Measurements from ENCODE around the gene TMC3.

The TMC3 gene

GRCh38 chr15:81373775-81374395, at the start of gene TMC3:
TMC3 (minus strand) TSS chr15:81374213; CDS start chr15:81374077, 136 bp downstream.
- DNase-seq, result no peak

- no peak for DNase-seq
Observed at GRCh38 chr15:81421461-81421860, 47.4 kb upstream of the TMC3 start.

- peak; percentile 69 for DNase-seq
Observed at GRCh38 chr15:81419332-81419943, 45.4 kb upstream of the TMC3 start.

GRCh38 chr15:81418891-81419290, 44.9 kb upstream of the TMC3 start:
- DNase-seq, result no peak

- DNase-seq, result no peak
Observed at GRCh38 chr15:81418444-81418843, 44.4 kb upstream of the TMC3 start.

DNA sequence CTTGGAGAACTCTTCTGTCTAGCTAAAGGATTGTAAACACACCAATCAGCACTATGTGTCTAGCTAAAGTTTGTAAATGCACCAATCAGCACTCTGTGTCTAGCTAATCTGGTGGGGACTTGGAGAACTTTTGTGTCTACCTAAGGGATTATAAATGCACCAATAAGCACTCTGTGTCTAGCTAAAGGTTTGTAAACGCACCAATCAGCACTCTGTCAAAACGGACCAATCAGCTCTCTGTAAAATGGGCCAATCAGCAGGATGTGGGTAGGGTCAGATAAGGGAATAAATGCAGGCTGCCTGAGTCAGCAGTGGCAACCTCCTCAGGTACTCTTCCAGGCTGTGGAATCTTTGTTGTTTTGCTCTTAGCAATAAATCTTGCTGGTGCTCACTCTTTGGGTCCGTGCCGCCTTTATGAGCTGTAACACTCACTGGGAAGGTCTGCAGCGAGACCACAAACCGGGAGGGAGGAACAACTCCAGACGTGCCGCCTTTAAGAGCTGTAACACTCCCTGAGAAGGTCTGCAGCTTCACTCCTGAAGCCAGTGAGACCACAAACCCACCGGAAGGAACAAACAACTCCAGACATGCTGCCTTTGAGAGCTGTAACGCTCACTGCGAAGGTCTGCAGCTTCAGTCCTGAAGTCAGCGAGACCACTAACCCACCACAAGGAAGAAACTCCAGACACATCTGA, 40.4 kb upstream of the TMC3 start:
- DNase-seq, result peak; percentile 66

DNA sequence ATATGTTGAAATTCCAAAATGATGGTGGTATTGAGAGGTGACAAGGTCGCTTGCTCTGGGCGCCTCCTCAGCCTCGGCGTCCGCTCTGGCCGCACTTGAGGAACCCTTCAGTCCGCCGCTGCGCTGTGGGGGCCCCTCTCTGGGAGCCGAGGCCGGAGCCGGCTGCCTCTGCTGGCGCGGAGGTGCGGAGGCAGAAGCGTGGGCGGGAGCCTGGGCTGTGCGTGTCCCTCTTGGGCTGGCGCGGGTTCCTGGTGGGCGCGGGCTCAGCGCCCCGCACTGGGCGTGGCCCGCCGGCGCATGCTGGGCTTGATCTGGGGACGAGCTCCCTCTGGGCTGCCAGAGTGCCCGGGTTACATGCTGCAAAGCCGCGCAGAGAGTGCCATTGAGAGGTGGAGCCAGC, 39.8 kb upstream of the TMC3 start:
- DNase-seq, result no peak

DNA sequence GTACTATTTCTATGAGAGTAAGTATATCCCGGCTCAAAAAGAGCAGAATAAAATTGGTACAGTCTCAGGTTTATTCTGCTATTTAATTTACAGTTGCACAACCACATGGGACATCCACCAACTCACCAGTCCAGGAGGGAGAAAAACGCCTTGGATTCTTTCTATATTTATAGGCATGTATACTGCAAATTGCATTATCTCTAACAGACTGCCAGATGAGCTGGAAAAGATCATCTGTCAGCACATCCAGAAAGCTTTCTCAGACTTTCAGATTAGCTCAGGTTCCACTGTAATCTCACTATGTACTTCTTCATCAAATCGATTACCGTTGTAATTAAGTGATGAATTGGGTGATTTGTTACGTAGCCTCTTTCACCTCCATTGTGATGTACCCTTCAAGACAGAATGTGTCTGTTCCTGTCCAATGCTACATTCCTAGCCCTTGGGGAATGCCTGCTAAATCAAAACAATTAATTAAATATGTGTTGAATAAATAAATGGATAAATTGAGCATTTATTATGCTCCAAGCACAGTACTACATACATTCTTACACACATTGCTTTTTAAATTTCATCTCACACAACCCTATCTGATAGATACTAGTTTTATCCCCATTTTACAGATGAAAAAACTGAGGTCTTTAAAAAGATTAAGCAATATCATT, 38.1 kb upstream of the TMC3 start:
- DNase-seq, result peak; percentile 46

GRCh38 chr15:81411051-81411450, 37.0 kb upstream of the TMC3 start:
- no peak for DNase-seq

GRCh38 chr15:81410318-81410753, 36.3 kb upstream of the TMC3 start:
- DNase-seq, result peak; percentile 78

- no peak for DNase-seq
Observed at GRCh38 chr15:81407718-81408117, 33.7 kb upstream of the TMC3 start.

DNA sequence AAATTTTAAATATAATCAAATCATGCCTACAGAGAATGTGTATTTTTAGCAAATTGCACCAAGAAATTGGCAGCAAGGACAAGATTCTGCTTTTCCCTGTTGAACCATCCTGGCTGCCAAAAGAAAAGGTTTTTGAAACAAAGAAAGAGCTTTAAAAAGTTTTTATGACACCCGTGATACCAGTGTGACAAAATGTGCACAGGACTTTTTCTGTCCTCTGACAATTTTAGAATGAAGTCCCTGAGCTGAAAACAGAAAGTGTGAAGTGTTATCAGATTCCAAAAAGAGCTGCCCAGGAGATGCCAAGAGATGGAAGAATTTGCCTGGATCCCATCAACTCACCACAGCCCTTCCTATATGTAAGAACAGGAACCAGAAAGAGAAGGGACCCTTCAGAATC, 33.2 kb upstream of the TMC3 start:
- DNase-seq, result no peak

- peak; percentile 61 for DNase-seq
Observed at GRCh38 chr15:81400640-81401236, 26.7 kb upstream of the TMC3 start.

DNA sequence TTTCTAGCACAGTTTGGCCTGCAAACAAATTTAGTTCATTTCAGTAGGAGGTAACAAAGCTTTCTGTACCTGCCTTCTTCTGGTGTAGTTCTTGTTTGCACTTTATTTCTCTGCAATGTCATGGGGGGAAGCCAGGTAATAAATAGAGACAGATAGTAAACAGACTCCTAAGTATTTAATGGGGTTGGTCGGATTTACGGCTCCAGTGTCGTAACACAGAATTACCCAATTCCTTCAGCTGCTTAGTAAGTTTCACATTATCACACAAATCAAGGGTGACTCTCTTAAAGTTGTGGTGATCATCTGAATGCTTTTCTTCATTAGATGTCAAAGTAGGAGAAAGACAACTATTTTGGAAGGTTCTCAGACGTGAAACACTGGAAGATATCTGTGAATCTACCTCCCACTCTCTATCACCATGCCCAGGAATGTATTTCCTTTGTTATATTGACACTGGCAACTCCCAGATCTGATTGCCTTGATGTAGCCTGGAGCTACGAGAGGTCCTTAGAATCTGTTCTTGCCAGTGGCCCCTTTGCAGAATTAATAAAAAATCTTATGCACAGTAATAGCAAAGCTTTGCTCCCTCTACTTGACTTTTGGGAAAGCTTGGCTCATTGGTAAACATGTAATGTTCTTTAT, 25.0 kb upstream of the TMC3 start:
- no peak for DNase-seq

- no peak for DNase-seq
Observed at GRCh38 chr15:81398456-81398855, 24.4 kb upstream of the TMC3 start.

DNA sequence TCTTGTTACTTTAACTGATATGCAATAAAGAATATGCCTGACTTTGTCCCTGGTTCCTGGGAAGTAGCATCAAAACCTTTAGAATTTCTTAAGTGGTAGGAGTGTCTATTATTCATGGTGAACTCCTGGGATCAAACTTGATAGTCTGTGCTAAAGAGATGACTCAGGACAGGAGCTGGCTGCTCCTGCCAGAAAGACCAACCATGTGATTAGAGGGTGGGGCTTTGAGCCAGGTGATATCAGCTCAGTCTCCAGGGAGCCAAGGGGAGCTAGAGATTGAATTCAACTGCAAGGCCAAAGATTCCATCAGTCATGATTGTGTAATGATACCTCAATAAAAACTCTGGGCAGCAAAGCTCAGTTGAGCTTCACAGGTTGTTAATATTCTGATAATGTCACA, 20.6 kb upstream of the TMC3 start:
- peak; percentile 38 for DNase-seq

DNA sequence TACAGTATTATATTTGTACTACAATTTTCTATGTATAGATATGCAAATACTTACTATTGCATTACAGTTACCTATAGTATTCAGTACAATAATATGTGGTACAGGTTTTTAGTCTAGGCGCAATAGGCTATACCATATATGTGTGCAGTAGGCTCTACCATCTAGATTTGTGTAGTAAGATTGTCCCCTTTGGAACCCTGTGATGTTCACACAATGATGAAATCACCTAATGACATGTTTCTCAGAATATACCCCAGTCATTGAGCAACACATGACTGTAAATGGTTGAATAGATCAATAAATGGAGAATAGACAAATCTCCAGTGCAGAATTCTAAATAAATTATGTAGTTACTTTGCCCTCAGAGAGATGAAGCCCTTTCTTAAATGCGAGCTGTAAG, 17.6 kb upstream of the TMC3 start:
- DNase-seq, result no peak

GRCh38 chr15:81388436-81388770, 14.4 kb upstream of the TMC3 start:
- DNase-seq, result no peak

DNA sequence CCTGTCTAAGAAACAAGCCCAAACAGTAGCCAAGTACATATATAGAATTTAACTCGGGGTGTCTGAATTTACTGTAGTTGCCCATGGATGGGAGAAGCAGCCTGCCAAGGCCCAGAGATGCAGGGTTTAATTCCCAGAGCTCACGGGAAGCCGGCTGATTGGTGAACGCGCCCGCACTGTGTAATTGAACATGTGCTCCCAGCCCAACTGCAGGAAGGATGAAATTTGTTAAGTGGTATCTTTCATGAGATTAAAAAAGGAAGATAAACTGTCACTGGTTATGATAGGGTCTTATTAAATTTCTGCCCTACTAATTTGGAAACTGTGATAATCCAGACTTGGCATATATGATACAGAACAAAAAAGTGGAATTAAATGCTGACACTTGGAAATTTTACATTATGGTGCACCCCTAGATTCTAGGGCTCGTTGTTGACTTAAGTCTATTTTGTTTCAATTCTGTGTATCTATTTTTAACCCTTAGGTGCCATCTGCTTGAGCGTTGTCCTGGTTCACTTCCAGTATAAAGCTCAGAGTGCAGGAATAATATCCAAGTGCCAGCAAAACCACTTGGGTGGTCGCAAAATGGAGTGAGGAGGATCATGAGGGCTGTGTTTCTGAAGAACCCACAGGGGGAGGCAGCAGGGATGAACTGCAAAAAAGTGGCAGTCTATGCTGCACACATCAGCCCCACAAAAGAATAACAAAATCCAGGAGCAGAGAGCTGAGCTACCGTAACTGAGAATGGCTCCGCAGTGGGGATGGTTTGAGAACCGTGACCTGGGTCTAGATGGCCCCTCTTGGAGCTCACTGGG, 13.8 kb upstream of the TMC3 start:
- DNase-seq, result no peak

- DNase-seq, result no peak
Observed at GRCh38 chr15:81386947-81387346, 12.9 kb upstream of the TMC3 start.

- no peak for DNase-seq
Observed at GRCh38 chr15:81385721-81386076, 11.7 kb upstream of the TMC3 start.
